Activated CD4-positive, alpha-beta T cell treated with anti-CD3 and anti-CD28 coated beads, Interleukin-10, Interleukin-2, amounts not matched to agents 100 ng/mL and 50 ng/mL, durations not matched to agents 16 hours and 8 hours (primary cell): ENCODE data around the gene EXOC3L1.

ENCODE experiments used
- DNase-seq: peaks from one replicate; pipeline ENCODE4 v3.0.0-alpha.2; 2020

The EXOC3L1 gene

DNA sequence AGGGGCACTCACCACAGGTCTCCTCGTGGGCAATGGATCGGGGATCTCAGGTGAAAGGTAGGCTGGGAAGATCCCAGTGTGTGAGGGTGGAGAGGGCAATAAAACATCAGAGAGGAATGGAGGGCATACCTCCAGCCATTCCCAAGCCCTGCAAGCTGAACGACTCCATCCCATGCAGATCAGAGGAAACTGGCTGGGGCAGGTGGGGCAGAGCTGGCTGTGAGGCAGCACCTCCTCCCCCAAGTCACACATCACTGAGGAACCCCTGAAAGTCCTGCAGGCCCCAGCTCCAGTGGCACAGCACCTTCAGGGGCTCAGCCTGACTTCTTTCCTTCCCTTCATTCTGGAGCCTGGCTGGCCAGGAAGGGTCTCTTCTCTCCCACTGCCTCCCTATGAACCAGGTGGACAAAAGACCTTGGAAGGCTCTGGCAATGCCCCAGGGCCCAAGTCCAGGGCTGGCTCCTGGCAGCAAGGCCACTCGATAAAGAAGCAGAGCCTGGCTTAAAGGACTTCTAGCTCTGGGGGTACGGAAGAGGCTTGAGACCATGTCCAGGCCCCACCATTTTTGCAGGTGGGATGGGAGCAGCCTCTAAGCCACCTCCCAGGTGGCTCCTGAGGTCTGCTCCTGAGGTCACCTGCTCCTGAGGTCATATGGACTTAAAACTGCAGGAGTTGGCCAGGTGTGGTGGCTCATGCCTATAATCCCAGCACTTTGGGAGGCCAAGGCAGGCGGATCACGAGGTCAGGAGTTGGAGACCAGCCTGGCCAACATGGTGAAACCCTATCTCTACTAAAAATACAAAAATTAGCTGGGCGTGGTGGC is 23.5 kb upstream of the EXOC3L1 start:
- no peak for DNase-seq

- no peak for DNase-seq
Measured at GRCh38 chr16:67212766-67213165, 22.8 kb upstream of the EXOC3L1 start.

- DNase-seq: no peak
Measured at GRCh38 chr16:67211674-67212073, 21.7 kb upstream of the EXOC3L1 start.

DNA sequence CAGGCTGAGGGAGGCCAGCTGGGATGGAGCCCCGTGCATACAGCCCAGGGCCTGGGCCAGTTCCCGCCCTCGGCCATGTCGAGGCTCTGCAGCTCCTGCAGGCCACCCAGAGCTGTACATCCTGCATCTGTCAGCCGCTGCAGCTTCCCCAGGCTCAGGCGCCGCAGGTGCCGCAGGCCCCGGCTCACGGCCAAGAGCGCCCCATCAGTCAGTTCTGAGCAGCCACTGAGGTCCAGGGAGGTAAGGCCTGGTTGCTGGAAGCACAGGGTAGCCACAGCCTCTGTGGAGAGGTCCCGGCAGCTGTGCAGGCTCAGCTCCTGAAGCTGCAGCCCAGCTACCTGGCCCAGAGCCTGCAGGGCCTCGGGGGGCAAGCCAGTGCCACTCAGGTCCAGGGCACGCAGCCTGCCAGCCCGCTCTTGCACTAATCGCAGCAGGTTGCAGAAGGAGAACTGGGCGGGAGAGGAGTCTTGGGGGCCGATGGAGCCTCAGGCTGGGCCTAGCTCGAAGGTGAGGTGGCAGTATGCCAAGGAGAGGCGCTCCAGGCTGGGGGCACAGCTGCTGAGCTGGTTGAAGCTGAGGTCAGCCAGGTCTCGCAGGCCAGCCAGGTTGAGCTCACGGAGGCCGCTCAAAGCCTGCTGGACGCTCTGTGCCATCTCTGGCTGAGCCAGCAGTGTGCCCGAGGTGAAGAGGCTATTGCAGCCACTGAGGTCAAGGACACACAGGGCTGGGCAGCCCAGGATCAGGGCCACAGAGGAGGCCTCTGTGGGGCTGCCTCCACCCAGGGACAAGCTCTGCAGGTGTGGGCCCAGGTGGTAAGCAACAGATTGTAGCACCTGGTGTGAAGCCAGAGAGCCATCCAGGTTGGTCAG is 20.4 kb upstream of the EXOC3L1 start:
- DNase-seq: no peak

GRCh38 chr16:67209565-67209964 is 19.6 kb upstream of the EXOC3L1 start:
- no peak for DNase-seq

DNA sequence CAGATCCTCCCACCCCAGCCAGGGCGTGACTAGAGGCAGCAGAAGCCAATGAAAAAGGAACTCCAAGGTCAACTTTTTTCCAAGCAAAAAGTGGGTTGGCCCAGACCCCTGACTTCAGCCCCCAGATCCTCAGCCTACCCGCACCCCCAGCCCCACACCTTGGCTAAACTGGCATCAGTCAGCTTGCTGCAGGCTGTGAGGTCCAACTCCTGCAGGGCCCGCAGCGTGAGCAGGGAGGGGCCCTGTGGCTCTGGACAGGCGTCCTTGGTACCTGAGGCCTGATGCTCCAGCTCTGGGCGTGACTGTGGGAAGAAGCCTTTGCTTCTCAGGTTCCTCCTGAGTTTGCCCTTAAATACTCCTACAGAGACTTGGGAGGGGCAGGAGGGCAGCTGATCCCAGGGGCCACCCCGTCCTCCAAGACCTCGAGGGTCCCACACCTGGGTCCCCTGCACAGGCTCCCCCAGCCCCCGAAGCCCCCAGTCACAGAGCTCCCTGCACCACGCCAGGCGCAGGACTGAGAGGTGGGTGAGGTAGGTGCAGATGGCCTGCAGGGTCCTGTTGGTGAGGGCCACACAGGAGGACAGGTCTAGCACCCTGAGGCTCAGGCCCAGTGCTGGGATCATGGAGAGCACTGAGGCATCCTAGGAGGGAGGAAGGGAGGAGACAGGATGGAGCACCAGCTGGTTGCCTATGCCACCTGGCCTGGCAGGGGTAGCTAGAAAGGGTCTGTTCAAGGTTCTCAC is 18.4 kb upstream of the EXOC3L1 start:
- DNase-seq: no peak

DNA sequence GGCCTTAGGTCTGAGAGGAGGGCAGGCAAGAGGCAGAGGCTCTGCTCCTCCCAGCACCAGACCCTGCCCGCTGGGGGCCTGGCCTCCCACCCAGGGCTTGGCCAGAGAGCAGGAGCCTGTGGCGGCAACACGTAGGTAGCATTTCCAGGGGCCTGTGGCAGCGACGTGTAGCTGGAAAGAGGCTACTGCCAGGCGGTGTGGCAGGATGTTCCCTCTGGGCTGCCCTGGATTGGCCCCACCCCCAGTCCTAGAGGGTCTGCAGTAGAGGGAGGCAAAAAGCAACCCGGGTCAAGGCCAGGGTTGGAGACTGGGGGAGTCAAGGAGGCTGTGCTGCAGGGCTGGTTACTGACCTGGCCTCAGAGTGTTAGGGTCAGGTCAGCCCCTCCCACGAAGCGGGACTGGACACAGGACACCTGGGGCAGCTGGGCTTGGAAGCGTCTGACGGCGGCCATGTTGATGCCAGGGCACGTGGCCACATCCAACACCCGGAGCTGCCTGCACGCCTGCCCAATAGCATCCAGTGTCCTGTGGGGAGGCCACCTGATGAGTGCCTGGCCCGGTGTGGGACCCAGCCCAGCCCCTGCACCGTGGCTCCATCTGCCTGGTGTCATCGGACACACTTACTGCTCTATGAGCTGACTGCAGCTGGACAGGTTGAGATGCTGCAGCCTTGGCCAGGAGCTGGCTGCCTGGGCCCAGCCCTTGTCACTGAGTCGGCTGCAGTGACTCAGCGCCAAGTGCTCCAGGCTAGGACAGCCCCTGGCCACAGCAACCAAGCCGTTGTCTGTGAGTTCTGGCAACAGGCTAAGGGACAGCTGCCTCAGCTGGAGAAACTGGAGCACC is 17.5 kb upstream of the EXOC3L1 start:
- DNase-seq: no peak

DNA sequence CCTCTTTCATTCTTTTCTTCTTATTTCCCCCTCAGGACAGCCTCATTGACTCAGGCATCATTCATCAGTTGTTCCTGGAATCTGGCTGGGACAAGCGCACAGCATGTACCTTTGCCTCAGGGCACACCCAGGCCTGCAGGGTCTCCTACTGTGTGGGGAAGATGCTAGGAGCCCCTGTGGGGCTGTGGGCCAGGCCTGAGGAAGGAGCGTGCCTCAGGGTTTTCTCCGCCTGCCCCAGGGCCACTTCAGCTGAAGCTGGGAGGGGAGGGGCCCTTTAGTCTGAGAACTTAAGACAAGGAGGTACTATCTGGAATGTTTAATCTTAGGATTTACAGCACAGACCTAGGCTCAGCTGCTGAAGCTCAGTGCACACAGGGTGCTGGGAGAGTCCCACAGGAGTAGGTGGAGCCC is 16.9 kb upstream of the EXOC3L1 start:
- no peak for DNase-seq

DNA sequence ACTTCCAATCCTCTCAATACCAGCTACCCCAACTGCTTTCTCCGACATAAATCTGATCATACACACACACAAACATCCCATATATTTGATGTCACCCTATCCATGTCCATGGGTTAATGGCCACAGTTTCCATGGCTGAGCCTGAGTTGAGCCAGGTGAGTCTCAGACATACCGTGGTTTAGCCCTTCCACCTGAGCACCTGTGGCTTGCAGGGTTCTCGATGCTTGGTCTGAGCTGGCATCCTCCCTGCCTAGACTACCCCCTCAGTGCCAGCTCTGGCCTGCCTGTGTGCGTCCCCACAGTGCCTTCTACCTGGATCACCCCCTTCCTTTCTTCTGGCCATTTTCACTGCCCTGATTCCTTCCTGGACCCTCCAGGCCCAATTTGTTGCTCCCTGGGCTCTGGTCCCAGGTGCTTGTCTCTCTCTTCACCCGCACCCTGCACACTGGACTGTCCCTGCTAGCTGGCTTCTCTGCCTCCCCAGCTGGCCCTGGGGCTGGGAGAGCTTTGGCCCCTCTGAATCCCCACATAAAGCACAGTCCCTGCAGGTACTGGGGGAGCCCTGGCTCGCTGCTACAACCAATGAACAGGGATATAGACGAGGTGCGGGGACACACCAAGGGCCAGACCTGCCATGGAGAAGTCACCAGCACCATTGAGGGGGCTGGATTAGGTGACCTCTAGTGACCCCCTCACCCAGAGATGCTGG is 16.3 kb upstream of the EXOC3L1 start:
- DNase-seq: no peak

- DNase-seq: no peak
Measured at GRCh38 chr16:67204076-67204475, 14.1 kb upstream of the EXOC3L1 start.

DNA sequence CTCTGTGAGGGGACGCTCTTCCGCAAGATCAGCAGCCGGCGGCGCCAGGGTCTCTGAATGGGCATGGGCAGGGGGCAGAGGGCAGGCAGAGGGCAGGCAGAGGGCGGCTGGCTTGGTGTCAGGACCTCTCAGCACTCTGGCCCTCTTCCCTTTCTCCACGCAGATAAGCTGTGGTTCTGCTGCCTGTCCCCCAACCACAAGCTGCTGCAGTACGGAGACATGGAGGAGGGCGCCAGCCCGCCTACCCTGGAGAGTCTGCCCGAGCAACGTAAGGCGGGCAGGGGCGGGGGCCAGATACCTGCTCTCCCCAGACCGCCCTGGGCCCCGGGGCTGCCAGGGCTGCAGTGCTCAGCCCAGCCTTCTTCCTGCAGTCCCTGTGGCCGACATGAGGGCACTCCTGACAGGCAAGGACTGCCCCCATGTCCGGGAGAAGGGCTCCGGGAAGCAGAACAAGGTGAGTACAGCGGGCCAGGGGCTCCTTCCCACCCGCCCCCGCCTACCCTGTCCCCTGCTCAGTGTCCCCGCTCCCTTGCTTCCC is 13.1 kb upstream of the EXOC3L1 start:
- no peak for DNase-seq

DNA sequence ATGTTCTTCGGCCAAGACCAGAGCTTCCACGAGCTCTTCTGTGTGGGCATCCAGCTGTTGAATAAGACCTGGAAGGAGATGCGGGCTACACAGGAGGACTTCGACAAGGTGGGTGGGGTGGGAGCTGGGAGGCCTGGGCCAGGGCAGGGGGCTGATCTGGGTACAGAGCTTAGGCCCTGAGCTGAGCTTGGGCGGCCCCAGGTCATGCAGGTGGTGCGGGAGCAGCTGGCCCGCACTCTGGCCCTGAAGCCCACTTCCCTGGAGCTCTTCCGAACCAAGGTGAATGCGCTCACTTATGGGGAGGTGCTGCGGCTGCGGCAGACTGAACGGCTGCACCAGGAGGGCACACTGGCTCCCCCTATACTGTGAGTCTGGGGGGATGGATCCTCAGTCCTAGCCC is 12.5 kb upstream of the EXOC3L1 start:
- DNase-seq: no peak

DNA sequence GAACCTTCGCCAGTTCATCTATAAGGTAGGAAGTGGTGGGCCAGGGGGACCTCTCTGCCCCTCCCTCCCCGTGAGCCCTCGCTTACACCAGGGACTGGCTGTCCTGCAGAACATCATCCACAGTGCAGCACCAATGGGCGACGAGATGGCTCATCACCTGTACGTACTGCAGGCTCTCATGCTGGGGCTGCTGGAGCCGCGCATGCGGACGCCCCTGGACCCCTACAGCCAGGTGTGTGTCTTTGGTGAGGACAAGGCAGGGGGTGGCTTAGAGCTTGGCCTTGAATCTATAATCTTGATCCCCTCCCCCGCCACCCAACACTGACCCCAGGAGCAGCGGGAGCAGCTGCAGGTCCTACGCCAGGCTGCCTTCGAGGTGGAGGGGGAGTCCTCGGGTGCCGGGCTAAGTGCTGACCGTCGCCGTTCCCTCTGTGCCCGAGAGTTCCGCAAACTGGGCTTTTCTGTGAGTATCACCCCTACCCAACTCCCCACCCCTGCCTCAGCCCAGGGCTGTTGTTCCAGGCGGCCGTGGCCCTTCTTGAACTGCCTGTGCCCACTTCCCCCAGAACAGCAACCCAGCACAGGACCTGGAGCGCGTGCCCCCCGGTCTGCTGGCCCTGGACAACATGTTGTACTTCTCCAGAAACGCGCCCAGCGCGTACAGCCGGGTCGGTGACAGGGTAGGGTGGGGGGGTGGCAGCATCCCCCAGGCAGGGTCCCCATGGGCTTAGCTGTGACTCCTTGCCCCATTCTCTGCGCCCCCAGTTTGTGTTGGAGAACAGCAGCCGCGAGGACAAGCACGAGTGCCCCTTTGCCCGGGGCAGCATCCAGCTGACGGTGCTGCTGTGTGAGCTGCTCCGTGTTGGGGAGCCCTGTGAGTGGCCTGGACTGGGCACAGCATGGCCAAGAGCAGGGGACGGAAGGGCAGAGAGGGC is 11.7 kb upstream of the EXOC3L1 start:
- no peak for DNase-seq

DNA sequence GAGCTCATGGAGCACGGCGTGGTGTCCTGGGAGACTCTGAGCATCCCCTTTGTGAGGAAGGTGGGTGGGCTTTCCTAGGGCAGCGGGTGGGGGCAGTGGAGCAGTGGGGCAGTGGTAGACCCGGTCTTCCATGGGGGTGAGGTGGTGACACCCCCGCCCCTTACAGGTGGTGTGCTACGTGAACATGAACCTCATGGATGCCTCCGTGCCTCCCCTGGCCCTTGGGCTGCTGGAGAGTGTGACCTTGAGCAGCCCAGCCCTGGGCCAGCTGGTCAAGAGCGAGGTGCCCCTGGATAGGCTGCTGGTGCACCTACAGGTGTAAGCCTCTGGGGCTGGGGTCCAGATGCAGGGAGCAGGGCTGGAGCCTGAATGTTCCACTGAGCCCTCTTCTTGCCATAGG is 10.6 kb upstream of the EXOC3L1 start:
- no peak for DNase-seq

DNA sequence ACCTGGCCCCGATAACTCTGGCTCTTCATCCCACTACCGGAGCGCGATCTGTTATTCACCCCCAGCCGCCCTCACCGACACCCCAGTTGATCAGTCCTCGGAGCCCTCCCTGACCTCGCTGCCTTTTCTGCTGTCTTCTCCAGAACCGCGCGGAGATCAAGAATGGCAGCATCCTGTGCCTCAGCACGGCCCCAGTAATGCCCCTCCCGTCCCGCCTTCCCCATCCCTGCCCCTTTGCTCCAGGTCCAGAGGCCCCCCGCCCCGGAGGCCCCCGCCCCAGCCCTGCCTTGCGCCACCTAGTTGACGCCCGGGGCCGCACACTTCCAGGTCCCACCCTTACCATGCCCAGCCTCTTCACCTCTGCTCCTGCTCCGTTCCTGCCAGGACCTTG is 9.9 kb upstream of the EXOC3L1 start:
- no peak for DNase-seq

GRCh38 chr16:67199011-67199807 is 9.3 kb upstream of the EXOC3L1 start, which contains the start of gene ELMO3:
TSS of gene ELMO3 (plus strand) at chr16:67199131. CDS start at chr16:67199327, 196 bp downstream.
- no peak for DNase-seq

GRCh38 chr16:67198238-67198734 is 8.3 kb upstream of the EXOC3L1 start:
- peak; percentile 40 for DNase-seq

DNA sequence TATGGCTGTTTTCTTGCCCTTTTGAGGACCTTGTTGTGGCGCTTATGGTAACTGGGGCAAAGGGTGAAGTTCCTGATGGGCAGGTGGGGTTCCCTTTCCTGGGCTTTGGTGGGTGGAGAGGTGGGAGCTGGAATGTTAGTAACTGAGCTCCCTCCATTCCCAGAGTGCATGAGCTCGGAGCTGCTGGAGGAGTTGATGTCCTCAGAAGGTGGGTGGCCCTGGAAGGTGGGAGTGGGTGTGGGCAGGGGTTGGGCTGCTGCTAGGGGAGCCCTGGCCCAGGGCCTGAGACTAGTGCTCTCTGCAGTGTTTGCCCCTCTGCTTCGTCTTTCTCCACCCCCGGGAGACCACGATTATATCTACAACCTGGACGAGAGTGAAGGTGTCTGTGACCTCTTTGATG is 7.8 kb upstream of the EXOC3L1 start:
- DNase-seq: no peak

DNA sequence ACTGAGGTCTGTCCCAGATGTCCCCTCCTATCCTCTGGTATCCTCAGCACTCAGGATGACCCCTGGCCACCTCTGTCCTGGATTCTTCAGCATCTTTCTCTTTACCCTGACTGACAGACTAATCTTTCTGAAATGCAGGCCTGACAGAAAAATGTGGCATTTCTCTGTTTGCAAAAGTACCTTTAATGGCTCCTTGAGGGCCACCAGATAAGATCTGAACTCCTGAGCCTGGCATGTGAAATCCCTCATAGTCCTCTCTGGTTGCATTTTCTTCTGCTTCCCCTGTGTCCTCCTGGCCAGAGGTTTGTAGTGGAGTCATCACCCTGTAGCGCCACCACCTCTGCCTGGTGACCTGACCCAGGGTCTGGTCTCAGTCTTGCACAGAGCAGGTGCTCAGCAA is 6.9 kb upstream of the EXOC3L1 start:
- no peak for DNase-seq
